ENCODE data around the gene OSR1.
A peak's percentile ranks its signal among the peaks of the same experiment; 100 is the strongest.

Gene OSR1

DNA sequence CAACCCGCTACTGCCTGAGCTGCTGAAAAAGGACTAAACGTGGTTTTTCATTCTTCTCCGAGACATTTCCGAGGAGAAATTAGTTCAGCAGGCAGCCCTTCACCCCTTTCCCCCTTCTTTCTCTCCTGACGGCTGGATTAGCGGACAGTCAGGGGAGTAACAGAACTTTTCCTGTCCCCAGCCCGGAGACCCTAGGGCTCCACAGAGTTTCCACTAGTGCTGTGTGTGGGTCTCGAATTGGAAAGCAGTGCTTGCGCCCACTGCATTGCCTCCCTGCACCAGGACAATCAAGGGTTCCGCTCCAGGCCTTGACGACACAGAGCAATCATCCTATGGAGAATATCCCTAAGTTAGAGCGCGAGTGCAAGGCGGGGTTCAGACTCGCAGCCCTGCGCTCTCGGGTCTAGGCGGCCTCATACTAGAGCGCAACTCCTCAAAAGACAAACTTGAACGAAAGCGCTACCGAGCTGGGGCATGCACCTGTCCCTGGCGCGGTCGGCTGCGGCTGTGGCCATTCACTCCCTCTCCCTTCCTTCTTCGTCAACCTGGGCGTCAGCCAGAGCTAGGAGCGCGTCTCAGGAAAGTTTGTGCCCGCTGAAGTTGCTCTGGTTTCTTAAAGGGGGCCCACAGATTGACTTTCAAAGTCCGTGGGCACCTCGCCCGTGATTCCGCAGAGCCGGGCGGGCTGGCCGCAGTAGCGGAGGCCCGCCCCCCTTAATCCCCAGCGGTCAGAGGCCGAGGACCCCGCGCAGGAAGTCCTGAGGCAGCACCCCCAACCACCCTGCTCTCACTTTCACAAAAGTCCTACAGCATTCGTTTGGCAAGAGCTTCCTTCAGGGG, 801 bp downstream of the OSR1 start:
- DNase-seq = no peak

GRCh38 chr2:19356545-19357401, 1.6 kb downstream of the OSR1 start:
- no peak for DNase-seq

DNA sequence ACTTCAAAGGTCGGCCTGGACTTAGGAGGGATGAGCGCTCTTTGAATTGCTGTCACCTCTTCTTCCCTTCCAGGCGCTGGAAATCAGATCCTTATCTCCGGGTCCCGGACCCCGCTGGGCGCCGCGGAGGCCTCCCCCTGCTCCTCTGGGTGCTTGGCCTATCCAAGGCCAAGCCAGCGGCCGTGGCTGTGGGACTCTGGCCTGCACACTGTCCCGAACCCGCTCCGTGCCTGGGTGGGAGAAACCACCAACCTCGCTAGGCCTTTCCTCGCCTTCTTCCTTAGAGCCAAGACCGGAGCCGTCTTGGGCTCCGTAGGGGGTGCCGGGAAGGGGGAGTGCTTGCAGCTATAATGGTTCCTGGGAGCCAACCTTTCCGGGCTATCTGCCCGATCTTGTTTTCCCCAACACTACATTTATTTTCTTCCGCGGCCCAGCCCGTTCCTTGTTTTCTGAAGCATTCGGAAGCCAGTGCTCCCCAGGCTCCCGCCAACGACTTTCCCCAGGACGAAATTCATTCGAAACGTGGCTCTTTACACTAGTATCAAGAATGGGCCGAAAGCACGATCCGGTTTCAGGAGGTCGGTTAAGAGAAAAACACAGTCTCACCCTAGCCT, 2.4 kb downstream of the OSR1 start:
- DNase-seq = no peak

DNA sequence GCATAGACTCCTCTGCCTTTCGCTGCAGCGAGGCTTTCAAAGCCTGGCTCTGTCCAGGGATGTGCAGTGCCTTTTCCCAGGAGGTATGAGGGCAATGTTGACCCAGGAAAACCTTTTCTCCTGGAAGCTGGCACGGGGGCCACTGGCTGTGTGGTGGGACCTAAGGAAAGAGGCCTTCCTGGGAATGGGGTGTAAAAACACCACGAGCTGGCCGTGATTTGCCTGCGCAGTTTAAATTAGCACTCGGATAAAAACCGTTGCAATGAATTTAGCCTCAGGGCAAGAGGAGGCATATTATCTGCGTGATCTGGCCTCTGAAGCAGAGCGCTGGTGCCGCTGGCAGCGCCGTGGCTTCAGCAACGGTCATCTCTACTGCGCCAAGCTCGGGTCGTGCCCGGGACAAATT, 3.0 kb downstream of the OSR1 start:
- no peak for DNase-seq

- DNase-seq = no peak
Measured at GRCh38 chr2:19355014-19355405, 3.4 kb downstream of the OSR1 start.

- no peak for DNase-seq
Measured at GRCh38 chr2:19353721-19354050, 4.7 kb downstream of the OSR1 start.

GRCh38 chr2:19352946-19353720, 5.3 kb downstream of the OSR1 start:
- no peak for DNase-seq

GRCh38 chr2:19351899-19352697, 6.3 kb downstream of the OSR1 start:
- DNase-seq = no peak

DNA sequence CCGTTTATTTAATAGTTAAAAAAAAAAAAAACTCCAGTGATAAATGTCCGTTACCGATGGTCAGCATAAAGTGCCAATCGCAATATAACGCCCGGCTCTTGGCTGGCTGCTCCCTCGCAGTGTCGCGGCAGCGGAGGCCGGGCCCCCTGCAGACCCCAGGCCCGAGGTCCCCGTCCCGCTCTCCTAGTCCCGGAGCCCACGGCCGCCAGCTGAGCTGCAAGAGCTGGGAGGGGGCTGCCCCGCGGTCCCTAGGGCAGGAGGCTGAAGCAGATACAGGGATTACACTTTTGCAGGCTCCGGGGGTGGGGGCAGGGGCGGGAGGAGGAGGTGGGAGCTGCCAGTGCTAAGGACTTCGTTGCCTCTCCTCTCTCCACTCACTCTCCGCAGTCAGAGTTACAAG, 6.9 kb downstream of the OSR1 start:
- DNase-seq = no peak

DNA sequence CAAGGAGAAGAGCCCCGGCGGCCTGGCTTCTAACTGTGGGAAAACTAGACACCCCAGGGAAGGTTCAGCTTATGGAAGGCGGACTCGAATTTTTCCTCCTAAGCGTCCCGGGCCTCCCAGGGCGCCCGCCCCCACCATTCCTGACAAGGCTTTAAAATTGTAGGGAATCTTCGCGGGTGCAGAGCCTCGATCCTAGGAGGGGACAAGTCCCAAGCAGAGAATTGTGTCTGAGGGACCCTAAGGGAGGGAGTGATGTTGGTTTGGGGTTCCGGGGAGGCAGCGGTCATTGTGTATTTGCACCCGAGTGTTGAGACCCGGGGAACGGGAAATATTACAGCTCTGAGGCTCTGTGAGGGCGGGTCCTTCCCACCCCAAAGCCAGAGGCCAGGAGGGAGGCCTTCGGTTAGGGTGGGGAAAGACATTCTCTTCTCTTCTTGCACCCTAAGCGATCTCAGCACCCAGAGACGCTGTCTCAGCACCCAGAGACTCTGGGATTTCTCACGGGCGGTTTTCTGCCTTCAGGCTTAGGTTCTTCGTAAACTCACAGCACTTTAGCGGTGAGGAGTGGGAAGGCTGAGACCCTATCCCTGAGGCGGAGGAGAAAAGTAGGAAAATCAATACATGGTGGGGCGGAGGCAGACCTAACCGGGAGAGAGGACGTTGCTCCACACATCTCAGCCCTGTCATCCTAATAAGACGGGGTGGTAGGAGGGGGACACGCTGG, 7.6 kb downstream of the OSR1 start:
- DNase-seq = no peak

DNA sequence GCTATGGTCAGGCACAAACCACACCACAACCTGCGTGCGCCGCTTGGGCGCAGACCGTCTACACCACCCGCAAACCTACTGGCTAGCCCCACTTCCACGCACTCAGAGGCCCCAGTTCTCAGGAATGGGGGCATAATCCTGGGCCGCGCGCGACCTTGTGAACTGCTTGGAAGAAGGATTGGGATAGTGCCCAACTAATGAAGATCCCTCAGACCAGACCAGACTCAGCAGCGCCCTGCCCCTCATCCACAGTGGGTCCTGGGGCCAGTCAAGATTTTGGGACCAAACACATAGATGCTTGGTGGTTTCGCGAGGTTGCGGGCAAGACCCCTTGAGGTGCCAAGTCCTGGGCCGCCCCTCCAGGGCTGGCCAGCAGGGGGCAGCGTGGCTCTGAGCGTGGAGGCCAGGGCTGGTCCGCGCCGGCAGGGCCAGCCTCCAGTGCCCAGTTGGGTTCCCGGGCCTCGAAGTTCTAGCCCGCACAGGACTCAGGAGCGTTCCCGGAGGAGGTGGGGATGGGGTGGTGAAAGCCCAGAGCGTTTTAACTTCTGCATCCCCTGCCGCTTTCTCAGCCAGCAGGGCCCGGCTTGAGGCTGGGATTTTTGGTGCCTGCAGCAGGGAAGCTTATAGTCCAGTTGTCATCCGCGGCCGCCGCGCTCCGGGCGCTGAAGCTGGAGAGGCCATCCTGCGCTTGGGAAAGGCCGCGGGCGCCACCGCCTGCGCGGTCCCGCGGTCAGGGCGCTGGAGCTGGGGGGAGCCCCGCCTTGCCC, 8.3 kb downstream of the OSR1 start:
- DNase-seq = no peak

DNA sequence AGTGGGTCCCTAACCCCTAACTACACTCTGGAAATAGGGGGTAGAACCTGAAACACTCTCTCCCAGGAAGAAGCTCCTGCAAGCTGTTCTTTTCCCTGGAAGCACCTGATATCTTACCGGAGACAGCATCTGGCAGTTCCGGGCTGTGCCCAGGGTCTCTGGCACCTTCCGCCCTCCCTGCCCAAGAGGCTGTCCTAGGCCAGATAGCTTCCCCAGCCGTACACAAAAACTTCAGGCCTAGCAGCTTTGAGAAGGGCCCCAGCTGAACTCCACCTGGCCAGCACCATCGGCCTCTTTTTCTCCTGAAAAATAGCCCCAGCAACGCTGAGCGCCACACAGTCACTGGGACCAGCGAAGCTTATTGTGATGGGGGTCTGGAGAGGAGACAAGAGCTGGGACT, 9.7 kb downstream of the OSR1 start:
- DNase-seq = no peak

DNA sequence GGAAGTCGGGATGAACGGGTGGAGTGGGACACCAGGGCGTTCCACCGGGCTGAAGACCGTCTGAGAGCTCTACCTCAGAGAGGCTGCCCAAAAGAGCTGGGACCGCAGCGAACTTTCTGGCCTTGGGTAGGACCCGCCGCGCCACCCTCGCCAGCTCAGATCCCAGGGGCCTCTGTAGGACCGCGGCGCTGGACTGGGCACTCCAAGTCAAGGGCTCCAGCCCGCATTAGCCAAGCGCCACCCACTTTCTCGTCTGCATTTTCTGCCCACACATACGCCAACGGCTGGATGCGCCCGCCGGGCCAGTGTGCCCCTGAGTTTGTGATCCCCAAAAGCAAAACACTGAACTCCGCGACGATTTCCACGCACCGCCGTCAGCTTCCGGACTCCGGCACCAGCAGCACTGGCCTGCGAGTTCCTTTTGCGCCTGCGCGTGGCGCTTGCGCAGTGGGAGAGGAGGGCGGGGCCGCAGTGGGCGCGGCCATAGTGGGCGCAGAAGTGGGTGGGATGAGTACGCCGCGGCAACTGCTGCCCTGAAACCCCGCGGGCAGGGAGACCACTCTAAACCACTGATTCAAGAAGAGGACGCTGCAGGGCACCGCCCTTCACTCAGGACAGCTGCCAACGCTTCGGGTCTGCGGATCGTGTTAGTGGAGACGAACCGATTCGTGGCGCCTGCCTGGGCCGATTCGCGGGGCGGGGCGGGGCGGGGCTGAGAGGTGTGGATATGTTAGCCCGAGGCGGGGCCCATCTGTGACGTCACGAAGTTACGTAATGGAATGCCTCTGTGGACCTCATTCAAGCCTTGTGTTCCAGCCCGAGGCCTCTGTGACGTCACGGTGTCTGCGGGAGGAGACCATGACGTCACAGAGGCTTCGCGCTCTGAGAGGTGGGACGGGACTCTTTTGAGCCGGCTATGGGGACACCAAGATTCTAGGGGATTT, 10.5 kb downstream of the OSR1 start:
- peak; percentile 88 for DNase-seq

DNA sequence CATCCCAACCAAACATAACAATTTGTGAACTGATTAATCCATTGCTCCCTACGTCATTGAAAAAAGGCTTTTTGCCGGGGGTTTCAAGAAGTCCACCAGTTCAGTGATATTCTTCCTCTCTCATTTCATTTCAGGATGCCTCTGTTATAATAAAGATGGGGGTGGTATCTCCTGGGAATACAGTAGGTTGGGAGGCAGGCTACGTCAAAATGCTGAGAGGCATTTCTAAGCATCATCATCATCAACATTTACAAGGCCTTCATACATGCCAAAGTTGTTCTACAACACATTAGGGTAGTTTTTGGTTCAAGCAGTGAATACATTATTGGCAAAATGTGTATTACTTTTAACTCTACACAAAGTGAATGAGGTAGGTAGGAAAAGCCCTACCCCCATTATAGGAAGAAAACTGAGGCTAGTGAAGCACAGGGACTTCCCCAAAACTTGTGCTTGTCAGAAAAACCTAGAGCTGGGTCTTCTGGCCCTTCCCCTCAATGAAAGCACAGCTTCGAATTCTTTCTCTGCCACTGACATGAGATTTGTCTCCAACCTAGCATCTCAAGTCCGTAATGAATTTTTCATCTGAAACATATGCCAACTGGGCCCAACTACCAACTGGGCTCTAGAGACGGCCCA, 11.3 kb downstream of the OSR1 start:
- no peak for DNase-seq

DNA sequence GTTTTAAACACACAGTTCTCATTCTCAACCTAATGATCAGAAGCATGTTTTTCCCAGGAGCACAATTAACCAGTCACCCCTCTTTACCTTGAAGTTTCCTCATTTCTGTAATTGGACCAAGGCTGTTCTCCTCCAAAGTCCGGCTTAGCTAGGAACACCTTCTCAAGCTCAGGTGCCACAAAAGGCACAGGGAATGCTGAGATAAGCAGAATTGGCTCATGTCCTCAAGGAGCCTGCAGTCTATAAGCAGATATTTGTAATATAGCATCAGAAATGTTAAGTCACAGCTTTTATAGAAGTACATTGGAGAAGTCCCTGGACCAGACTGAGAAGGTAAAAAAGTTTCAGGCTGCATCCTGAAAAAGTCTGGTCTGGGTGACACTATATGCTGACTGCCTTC, 20.7 kb downstream of the OSR1 start:
- DNase-seq = no peak

GRCh38 chr2:19337202-19337601, 21.2 kb downstream of the OSR1 start:
- no peak for DNase-seq

- DNase-seq = no peak
Measured at GRCh38 chr2:19336781-19337180, 21.6 kb downstream of the OSR1 start.

DNA sequence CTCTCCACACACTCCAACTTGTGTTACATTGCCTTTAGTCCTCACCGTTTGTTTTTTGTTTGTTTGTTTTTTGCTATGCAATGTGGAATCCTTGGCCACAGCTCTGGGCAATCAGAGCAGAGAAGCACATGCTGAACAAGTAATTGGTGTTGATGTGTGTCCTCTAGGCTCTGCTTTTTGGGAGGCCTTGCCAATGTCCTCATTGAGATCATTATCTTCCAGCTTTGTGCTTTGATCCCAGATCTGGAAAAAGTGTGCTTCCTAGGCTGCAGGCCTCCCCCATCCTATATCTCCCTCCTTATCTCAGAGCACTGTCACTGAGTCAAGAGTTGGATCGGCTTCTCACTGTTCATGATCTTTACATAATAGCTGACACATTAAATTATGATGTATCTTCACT, 25.9 kb downstream of the OSR1 start:
- no peak for DNase-seq

DNA sequence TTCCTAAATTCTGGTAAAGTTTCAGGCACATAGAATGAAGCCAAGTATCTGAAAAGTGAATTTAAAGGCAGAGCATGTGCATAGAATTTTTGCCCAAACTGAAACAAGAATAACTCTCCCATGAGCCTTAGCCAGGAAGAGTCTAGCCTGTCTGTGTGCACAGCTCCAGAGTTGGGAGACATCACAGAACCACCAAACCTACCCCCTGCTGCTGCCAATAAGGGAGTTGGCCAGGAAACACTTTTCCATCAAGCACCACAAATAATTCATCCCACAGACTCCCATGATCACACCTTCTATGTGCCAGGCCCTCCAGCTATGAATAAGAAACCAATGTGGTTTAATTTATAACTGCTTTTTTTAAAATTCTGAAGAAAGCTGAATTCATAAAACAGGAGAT, 27.0 kb downstream of the OSR1 start:
- DNase-seq = no peak
